ENCODE measurements around the gene LRIF1.

GRCh38 chr1:110916274-110916668 lies 47.5 kb downstream of the LRIF1 start:
- TF ChIP-seq TAF1 (IDR thresholded peaks at IDR 0.05; ENCODE audit: borderline replicate concordance, insufficient read depth, low read length), result no peak
- no peak for TF ChIP-seq POLR2AphosphoS5 (IDR thresholded peaks at IDR 0.05; ENCODE audit: low read depth, low read length)
- no peak for TF ChIP-seq SIN3A (IDR thresholded peaks at IDR 0.05; ENCODE audit: borderline replicate concordance, insufficient read depth, low read length)
- TF ChIP-seq, protein P1, sequence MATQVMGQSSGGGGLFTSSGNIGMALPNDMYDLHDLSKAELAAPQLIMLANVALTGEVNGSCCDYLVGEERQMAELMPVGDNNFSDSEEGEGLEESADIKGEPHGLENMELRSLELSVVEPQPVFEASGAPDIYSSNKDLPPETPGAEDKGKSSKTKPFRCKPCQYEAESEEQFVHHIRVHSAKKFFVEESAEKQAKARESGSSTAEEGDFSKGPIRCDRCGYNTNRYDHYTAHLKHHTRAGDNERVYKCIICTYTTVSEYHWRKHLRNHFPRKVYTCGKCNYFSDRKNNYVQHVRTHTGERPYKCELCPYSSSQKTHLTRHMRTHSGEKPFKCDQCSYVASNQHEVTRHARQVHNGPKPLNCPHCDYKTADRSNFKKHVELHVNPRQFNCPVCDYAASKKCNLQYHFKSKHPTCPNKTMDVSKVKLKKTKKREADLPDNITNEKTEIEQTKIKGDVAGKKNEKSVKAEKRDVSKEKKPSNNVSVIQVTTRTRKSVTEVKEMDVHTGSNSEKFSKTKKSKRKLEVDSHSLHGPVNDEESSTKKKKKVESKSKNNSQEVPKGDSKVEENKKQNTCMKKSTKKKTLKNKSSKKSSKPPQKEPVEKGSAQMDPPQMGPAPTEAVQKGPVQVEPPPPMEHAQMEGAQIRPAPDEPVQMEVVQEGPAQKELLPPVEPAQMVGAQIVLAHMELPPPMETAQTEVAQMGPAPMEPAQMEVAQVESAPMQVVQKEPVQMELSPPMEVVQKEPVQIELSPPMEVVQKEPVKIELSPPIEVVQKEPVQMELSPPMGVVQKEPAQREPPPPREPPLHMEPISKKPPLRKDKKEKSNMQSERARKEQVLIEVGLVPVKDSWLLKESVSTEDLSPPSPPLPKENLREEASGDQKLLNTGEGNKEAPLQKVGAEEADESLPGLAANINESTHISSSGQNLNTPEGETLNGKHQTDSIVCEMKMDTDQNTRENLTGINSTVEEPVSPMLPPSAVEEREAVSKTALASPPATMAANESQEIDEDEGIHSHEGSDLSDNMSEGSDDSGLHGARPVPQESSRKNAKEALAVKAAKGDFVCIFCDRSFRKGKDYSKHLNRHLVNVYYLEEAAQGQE (IDR thresholded peaks at IDR 0.05; ENCODE audit: insufficient read depth in 1 of 2, low read depth in 2 of 2, low read length in 2 of 2), result no peak

Data from PFSK-1 (cell line).